ENCODE measurements around the gene APRT. TPM values are rescaled to one million over a fixed set of nuclear protein-coding genes. Genes with fewer than 3 reads are reported as not detected.
A peak's percentile ranks its signal among the peaks of the same experiment; 100 is the strongest.

APRT gene
- total and polyA plus RNA-seq, 9 of the 15 experiments (the other 6 are each of a cell fraction or from before 2014, with no cell fraction given), result 41.7 to 409 (median 146) TPM

GRCh38 chr16:88799569-88800276 is 12.0 kb downstream of the APRT start (continued):
- TF ChIP-seq RBM39 (optimal IDR thresholded peaks at IDR 0.05; ENCODE audit: low read depth, low read length), result no peak
- no peak for TF ChIP-seq ASH1L (IDR thresholded peaks at IDR 0.05; ENCODE audit: borderline replicate concordance, low read depth, partially characterized antibody)
- TF ChIP-seq, protein P1, sequence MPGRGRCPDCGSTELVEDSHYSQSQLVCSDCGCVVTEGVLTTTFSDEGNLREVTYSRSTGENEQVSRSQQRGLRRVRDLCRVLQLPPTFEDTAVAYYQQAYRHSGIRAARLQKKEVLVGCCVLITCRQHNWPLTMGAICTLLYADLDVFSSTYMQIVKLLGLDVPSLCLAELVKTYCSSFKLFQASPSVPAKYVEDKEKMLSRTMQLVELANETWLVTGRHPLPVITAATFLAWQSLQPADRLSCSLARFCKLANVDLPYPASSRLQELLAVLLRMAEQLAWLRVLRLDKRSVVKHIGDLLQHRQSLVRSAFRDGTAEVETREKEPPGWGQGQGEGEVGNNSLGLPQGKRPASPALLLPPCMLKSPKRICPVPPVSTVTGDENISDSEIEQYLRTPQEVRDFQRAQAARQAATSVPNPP (IDR thresholded peaks at IDR 0.05; ENCODE audit: borderline replicate concordance, insufficient read depth, insufficient read length), result no peak
- no peak for TF ChIP-seq HNRNPH1 (optimal IDR thresholded peaks at IDR 0.05; ENCODE audit: low read depth, low read length)
- no peak for TF ChIP-seq MAFF (IDR thresholded peaks at IDR 0.05; ENCODE audit: low read length)
- no peak for TF ChIP-seq ZNF780A (CRISPR knock-in tag; IDR thresholded peaks at IDR 0.05)
- no peak for TF ChIP-seq THRAP3 (IDR thresholded peaks at IDR 0.05; ENCODE audit: borderline replicate concordance)
- no peak for TF ChIP-seq ZNF140 (CRISPR knock-in tag; IDR thresholded peaks at IDR 0.05)
- TF ChIP-seq, protein P2, sequence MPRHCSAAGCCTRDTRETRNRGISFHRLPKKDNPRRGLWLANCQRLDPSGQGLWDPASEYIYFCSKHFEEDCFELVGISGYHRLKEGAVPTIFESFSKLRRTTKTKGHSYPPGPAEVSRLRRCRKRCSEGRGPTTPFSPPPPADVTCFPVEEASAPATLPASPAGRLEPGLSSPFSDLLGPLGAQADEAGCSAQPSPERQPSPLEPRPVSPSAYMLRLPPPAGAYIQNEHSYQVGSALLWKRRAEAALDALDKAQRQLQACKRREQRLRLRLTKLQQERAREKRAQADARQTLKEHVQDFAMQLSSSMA (CRISPR knock-in tag; IDR thresholded peaks at IDR 0.05), result no peak
- TF ChIP-seq CCAR2 (IDR thresholded peaks at IDR 0.05; ENCODE audit: low read depth, low read length), result no peak
- TF ChIP-seq, protein P3, sequence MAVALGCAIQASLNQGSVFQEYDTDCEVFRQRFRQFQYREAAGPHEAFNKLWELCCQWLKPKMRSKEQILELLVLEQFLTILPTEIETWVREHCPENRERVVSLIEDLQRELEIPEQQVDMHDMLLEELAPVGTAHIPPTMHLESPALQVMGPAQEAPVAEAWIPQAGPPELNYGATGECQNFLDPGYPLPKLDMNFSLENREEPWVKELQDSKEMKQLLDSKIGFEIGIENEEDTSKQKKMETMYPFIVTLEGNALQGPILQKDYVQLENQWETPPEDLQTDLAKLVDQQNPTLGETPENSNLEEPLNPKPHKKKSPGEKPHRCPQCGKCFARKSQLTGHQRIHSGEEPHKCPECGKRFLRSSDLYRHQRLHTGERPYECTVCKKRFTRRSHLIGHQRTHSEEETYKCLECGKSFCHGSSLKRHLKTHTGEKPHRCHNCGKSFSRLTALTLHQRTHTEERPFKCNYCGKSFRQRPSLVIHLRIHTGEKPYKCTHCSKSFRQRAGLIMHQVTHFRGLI (CRISPR knock-in tag; IDR thresholded peaks at IDR 0.05), result no peak
- peak; percentile 66; the same call in 1 of the 2 replicates for TF ChIP-seq LEF1 (IDR thresholded peaks at IDR 0.05)
- TF ChIP-seq ZHX1 (conservative IDR thresholded peaks at IDR 0.05; ENCODE audit: low read length), result no peak
- no peak for TF ChIP-seq ZNF518B (CRISPR knock-in tag; IDR thresholded peaks at IDR 0.05)
- TF ChIP-seq, protein P4, sequence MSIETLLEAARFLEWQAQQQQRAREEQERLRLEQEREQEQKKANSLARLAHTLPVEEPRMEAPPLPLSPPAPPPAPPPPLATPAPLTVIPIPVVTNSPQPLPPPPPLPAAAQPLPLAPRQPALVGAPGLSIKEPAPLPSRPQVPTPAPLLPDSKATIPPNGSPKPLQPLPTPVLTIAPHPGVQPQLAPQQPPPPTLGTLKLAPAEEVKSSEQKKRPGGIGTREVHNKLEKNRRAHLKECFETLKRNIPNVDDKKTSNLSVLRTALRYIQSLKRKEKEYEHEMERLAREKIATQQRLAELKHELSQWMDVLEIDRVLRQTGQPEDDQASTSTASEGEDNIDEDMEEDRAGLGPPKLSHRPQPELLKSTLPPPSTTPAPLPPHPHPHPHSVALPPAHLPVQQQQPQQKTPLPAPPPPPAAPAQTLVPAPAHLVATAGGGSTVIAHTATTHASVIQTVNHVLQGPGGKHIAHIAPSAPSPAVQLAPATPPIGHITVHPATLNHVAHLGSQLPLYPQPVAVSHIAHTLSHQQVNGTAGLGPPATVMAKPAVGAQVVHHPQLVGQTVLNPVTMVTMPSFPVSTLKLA (conservative IDR thresholded peaks at IDR 0.05), result peak in 1 of 2 experiments; percentile 54; a peak in 1 of 4 replicates
